ENCODE data around the gene SLC25A38. TPM values are rescaled to one million over a fixed set of nuclear protein-coding genes. Genes with fewer than 3 reads are reported as not detected.

Gene SLC25A38
- total RNA-seq (10 to 100 TPM; 46.1 to 52.9 TPM), polyA plus RNA-seq (ENCODE audit: insufficient read depth, low read depth, low replicate concordance) (41.8 TPM)
- long read RNA-seq, donor 1, transcript SLC25A38-201 (7 exons, 2,147 nt), result major isoform, 11 of 17 reads
- long read RNA-seq, donor 1, partial matches to known transcripts, result 6 of 17 reads
- long read RNA-seq, donor 1, other reads (novel, unspliced or antisense), result 0 of 17 reads
- long read RNA-seq, donor 2, transcript SLC25A38-201 (7 exons, 2,147 nt), result major isoform, 10 of 10 reads
- long read RNA-seq, donor 2, partial matches to known transcripts, result 0 of 10 reads
- long read RNA-seq, donor 2, other reads (novel, unspliced or antisense), result 0 of 10 reads

- peaks cover 21% of the 10 kb centered on the region for H3K4me1 ChIP-seq
- no peaks in the 10 kb centered on the region for H3K27me3 ChIP-seq
- intact Hi-C loops (cut with DNase I; ENCODE audit: low total_unique reads), result no loop called here
- WGBS, 2 donors, result 0% methylated on average over 47 to 61 of the region's 62 CpGs
- H3K9me3 ChIP-seq, result no peaks in the 10 kb centered on the region
- H3K4me3 ChIP-seq, result peak within 1 kb of the TSS; percentile 81 to 83
- H3K27ac ChIP-seq, result peak within 1 kb of the TSS; percentile 83 to 92
- TF ChIP-seq CTCF (IDR thresholded peaks at IDR 0.05) (peak in 1 of 3 experiments; percentile 17), POLR2A (IDR thresholded peaks at IDR 0.05) (no peak)
- peak; percentile 93 for DNase-seq
- H3K36me3 ChIP-seq (ENCODE audit: low read depth, missing control alignments), result no peaks in the 10 kb centered on the region
Observed at GRCh38 chr3:39383045-39383880, at the start of gene SLC25A38. SLC25A38 (plus strand) TSS chr3:39383370; CDS start chr3:39383725, 355 bp downstream.

GRCh38 chr3:39333607-39334006 lies 49.6 kb upstream of the SLC25A38 start:
- TF ChIP-seq POLR2A (IDR thresholded peaks at IDR 0.05) (no peak), CTCF (IDR thresholded peaks at IDR 0.05) (no peak)
- no peak overlapping the region for H3K27ac ChIP-seq
- DNase-seq, result no peak

GRCh38 chr3:39334205-39334604 lies 49.0 kb upstream of the SLC25A38 start:
- Histone ChIP-seq H3K4me1 (no peaks in the 10 kb centered on the region), H3K36me3 (ENCODE audit: low read depth, missing control alignments) (no peaks in the 10 kb centered on the region), H3K27ac (no peak overlapping the region), H3K4me3 (no peak overlapping the region), H3K9me3 (no peaks in the 10 kb centered on the region), H3K27me3 (no peaks in the 10 kb centered on the region)
- TF ChIP-seq CTCF (IDR thresholded peaks at IDR 0.05), result no peak
- TF ChIP-seq POLR2A (IDR thresholded peaks at IDR 0.05), result no peak
- no peak for DNase-seq
- 90 to 92% methylated on average over 4 of the region's 4 CpGs for WGBS, 2 donors
- intact Hi-C loops (cut with DNase I; ENCODE audit: low total_unique reads), result no loop called here

More at GRCh38 chr3:39333607-39334006, 49.6 kb upstream of the SLC25A38 start:
- intact Hi-C loops (cut with DNase I; ENCODE audit: low total_unique reads), result no loop called here
- H3K36me3 ChIP-seq (ENCODE audit: low read depth, missing control alignments), result no peaks in the 10 kb centered on the region
- H3K27me3 ChIP-seq, result no peaks in the 10 kb centered on the region
- no peak overlapping the region for H3K4me3 ChIP-seq
- H3K4me1 ChIP-seq, result no peaks in the 10 kb centered on the region
- no peaks in the 10 kb centered on the region for H3K9me3 ChIP-seq

DNA sequence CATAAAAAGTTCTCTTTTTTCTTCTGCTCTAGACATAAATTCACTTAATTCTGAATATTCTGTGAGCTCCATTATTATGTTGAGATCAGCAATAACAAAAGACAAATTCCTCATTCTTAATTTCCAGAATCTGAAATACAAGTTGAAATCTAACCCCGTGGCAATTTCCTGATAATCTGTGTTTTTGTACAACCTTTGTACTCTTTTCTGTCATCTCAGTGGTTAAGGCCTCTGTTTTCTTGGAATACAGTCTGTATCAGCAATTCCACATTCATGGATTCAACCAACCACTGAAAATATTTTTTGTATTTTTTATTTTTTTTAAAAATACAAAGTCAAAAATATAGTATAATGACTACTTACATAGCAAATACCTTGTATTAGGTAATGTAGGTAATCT lies 45.0 kb upstream of the SLC25A38 start:
- no peak for TF ChIP-seq CTCF (IDR thresholded peaks at IDR 0.05)
- no peak for TF ChIP-seq POLR2A (IDR thresholded peaks at IDR 0.05)
- intact Hi-C loops (cut with DNase I; ENCODE audit: low total_unique reads), result no loop called here
- Histone ChIP-seq H3K27ac (no peak overlapping the region), H3K36me3 (ENCODE audit: low read depth, missing control alignments) (no peaks in the 10 kb centered on the region), H3K9me3 (no peaks in the 10 kb centered on the region), H3K4me3 (no peak overlapping the region), H3K4me1 (no peaks in the 10 kb centered on the region), H3K27me3 (no peaks in the 10 kb centered on the region)
- no peak for DNase-seq
- 68 to 78% methylated on average over 1 of the region's 1 CpG for WGBS, 2 donors
